Measurements from ENCODE around the gene OBSCN. TPM values are rescaled to one million over a fixed set of nuclear protein-coding genes. Genes with fewer than 3 reads are reported as not detected.

The OBSCN gene
- total RNA-seq, 1 experiment from 2014 or later, result 33.3 TPM

DNA sequence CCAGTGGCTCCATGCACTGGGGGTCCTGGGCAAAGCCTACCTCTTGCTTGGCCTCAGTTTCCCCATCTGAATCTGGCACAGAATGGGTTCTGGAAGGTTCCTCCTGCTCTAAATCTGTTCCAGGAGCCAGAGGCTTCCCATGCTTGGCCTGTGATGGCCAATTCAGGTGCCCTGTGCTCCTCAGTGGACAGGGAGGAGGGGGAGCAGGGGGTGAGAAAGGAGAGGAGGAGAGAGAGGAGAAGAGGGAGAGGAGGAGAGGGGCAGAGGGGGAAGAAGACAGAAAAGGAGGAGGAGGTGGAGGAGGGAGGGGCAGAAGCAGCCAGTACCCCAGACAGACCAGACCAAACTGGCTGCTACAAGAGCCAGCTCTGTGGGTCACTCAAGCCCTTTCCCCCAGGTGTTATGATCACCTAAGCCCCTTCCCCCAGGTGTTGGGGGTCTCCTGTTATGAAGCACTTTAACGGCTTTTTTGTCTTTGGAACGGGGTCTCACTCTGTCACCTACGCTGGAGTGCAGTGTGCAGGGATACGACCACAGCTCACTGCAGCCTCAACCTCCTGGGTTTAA, 155.1 kb downstream of the OBSCN start:
- Histone ChIP-seq H3K56ac (ENCODE audit: insufficient read length, low read depth, low read length) (no peak overlapping the region), H2AK5ac (ENCODE audit: insufficient read length, low read length) (no peak overlapping the region), H3K9me3 (ENCODE audit: control insufficient read depth, low read depth, low read length) (no peaks in the 10 kb centered on the region), H4K5ac (ENCODE audit: insufficient read length, low read depth, low read length) (no peak overlapping the region), H3K14ac (ENCODE audit: insufficient read depth, low read length) (no peak overlapping the region; the same call in 1 of the 2 replicates), H3T11ph (ENCODE audit: low read length) (no peak overlapping the region), H4K8ac (replicated peaks; ENCODE audit: insufficient read length, low read depth, low read length) (no peak overlapping the region), H2BK5ac (ENCODE audit: insufficient read length, low read length) (no peak overlapping the region), H3K79me2 (ENCODE audit: insufficient read depth, low read length) (no peaks in the 10 kb centered on the region), H3K23ac (ENCODE audit: insufficient read length, low read depth, low read length) (no peak overlapping the region), H4K91ac (ENCODE audit: insufficient read length, low read depth, low read length) (no peak overlapping the region), H3K27ac (ENCODE audit: insufficient read length, low read depth, low read length) (no peak overlapping the region), H3K4me1 (ENCODE audit: insufficient read depth, low read length) (no peaks in the 10 kb centered on the region), H3K9ac (ENCODE audit: extremely low read depth, insufficient read length, low read length) (no peak overlapping the region), H2BK20ac (ENCODE audit: low read depth, low read length, poor library complexity, severe bottlenecking) (no peak overlapping the region), H3K18ac (ENCODE audit: insufficient read length, low read depth, low read length) (no peak overlapping the region), H3K27me3 (ENCODE audit: insufficient read depth, low read length) (no peaks in the 10 kb centered on the region), H3K4ac (ENCODE audit: low read depth, low read length) (no peak overlapping the region), H2BK120ac (ENCODE audit: low read depth, low read length, poor library complexity, severe bottlenecking) (no peak overlapping the region), H4K20me1 (ENCODE audit: control insufficient read depth, insufficient read depth, insufficient read length) (peaks cover 4% of the 10 kb centered on the region), H3K79me1 (ENCODE audit: insufficient read depth, low read depth, low read length, poor library complexity, severe bottlenecking) (no peaks in the 10 kb centered on the region), H3K23me2 (ENCODE audit: insufficient read length, low read depth, low read length, poor library complexity, severe bottlenecking) (no peaks in the 10 kb centered on the region), H2BK15ac (ENCODE audit: low read depth, low read length) (no peak overlapping the region), H2BK12ac (ENCODE audit: insufficient read length, low read depth, low read length) (no peak overlapping the region), H2AFZ (ENCODE audit: low read length) (no peak overlapping the region), H3K4me2 (ENCODE audit: insufficient read depth, insufficient read length, low read length) (no peak overlapping the region)
- no peak for DNase-seq
- peaks cover 0 to 2% (median 1%) of the 10 kb centered on the region in 3 experiments; a peak in 3 of 7 replicates for H3K36me3 Mint-ChIP-seq (ENCODE audit: insufficient read depth in 1 of 3, low read depth in 3 of 3)
- H3K4me3 Mint-ChIP-seq, result no peak overlapping the region
- no peak for TF ChIP-seq CTCF (conservative IDR thresholded peaks at IDR 0.05)
- H3K27ac Mint-ChIP-seq, result no peak overlapping the region
- H3K27me3 Mint-ChIP-seq (ENCODE audit: low read depth), result peaks cover 5% of the 10 kb centered on the region
- WGBS (ENCODE audit: extremely low coverage, insufficient read length, low lambda C conversion rate), result no CpG with 5 or more reads among the region's 4 CpGs
- H3K4me1 Mint-ChIP-seq, result peaks cover 0 to 8% of the 10 kb centered on the region in 2 experiments; a peak in 1 of 4 replicates
- no peaks in the 10 kb centered on the region for H3K9me3 Mint-ChIP-seq

Measured in H9 (cell line).